H9 (cell line): ENCODE data around the gene SYNE4. TPM values are rescaled to one million over a fixed set of nuclear protein-coding genes. Genes with fewer than 3 reads are reported as not detected.
"Not testable (repeated sequence)": the region's sequence is repeated elsewhere in the genome, so short reads cannot be mapped to it uniquely, and the experiment has no call there.

Source experiments
- DNase-seq: peaks from one replicate; pipeline ENCODE4 v3.0.0-alpha.2; 2017
- H2AFZ ChIP-seq: one replicate; pipeline ENCODE4 v1.6.1; 2013; ENCODE audit warnings: mild to moderate bottlenecking, low read length, control low read depth, moderate library complexity
- H2AK5ac ChIP-seq: 2 replicates; pipeline ENCODE4 v1.6.1; 2013; ENCODE audit warnings: low read length, control low read depth, mixed read lengths; ENCODE audit not compliant: insufficient read length
- H2BK120ac ChIP-seq: one replicate; pipeline ENCODE4 v1.6.1; 2013; ENCODE audit warnings: low read depth, mild to moderate bottlenecking, low read length, control low read depth, inconsistent platforms; ENCODE audit not compliant: poor library complexity, severe bottlenecking
- H2BK12ac ChIP-seq: 2 replicates; pipeline ENCODE4 v1.6.1; 2013; ENCODE audit warnings: low read length, control low read depth, mixed read lengths, low read depth; ENCODE audit not compliant: insufficient read length
- H2BK15ac ChIP-seq: 2 replicates; pipeline ENCODE4 v1.6.1; 2013; ENCODE audit warnings: low read depth, low read length, control low read depth
- H2BK20ac ChIP-seq: one replicate; pipeline ENCODE4 v1.6.1; 2013; ENCODE audit warnings: low read depth, mild to moderate bottlenecking, low read length, control low read depth, inconsistent platforms; ENCODE audit not compliant: poor library complexity, severe bottlenecking
- H2BK5ac ChIP-seq: 2 replicates; pipeline ENCODE4 v1.6.1; 2013; ENCODE audit warnings: low read length, control low read depth, mixed read lengths; ENCODE audit not compliant: insufficient read length
- H3K14ac ChIP-seq: 2 replicates; pipeline ENCODE4 v1.6.1; 2013; ENCODE audit warnings: low read length, control low read depth; ENCODE audit not compliant: insufficient read depth
- H3K18ac ChIP-seq: 2 replicates; pipeline ENCODE4 v1.6.1; 2013; ENCODE audit warnings: low read depth, mild to moderate bottlenecking, mixed read lengths, low read length, control low read depth; ENCODE audit not compliant: insufficient read length
- H3K23ac ChIP-seq: 2 replicates; pipeline ENCODE4 v1.6.1; 2013; ENCODE audit warnings: low read length, control low read depth, mixed read lengths, low read depth; ENCODE audit not compliant: insufficient read length
- H3K23me2 ChIP-seq: 2 replicates; pipeline ENCODE4 v1.6.1; 2013; ENCODE audit warnings: low read depth, mild to moderate bottlenecking, mixed read lengths, low read length, control low read depth; ENCODE audit not compliant: insufficient read length, poor library complexity, severe bottlenecking
- H3K27ac ChIP-seq: 2 replicates; pipeline ENCODE4 v1.5.1; 2013; ENCODE audit warnings: low read length, control low read depth, mixed read lengths, low read depth; ENCODE audit not compliant: insufficient read length
- H3K27me3 ChIP-seq: 2 replicates; pipeline ENCODE4 v1.6.1; 2013; ENCODE audit warnings: low read length, control low read depth, inconsistent platforms; ENCODE audit not compliant: insufficient read depth
- H3K4ac ChIP-seq: 2 replicates; pipeline ENCODE4 v1.6.1; 2013; ENCODE audit warnings: low read depth, mild to moderate bottlenecking, control low read depth, inconsistent platforms, low read length, moderate library complexity
- H3K4me1 ChIP-seq: 2 replicates; pipeline ENCODE4 v1.6.1; 2013; ENCODE audit warnings: low read length, control low read depth, inconsistent platforms; ENCODE audit not compliant: insufficient read depth
- H3K4me2 ChIP-seq: 2 replicates; pipeline ENCODE4 v1.6.1; 2013; ENCODE audit warnings: low read length, control low read depth, mixed read lengths; ENCODE audit not compliant: insufficient read length, insufficient read depth
- H3K56ac ChIP-seq: 2 replicates; pipeline ENCODE4 v1.6.1; 2013; ENCODE audit warnings: low read depth, mild to moderate bottlenecking, mixed read lengths, low read length, control low read depth; ENCODE audit not compliant: insufficient read length
- H3K79me1 ChIP-seq: 2 replicates; pipeline ENCODE4 v1.6.1; 2013; ENCODE audit warnings: low read depth, mild to moderate bottlenecking, moderate library complexity, low read length, control low read depth, inconsistent platforms; ENCODE audit not compliant: insufficient read depth, poor library complexity, severe bottlenecking
- H3K79me2 ChIP-seq: 2 replicates; pipeline ENCODE4 v1.6.1; 2013; ENCODE audit warnings: low read length, control low read depth, inconsistent platforms; ENCODE audit not compliant: insufficient read depth
- H3K9ac ChIP-seq: 2 replicates; pipeline ENCODE4 v1.6.1; 2013; ENCODE audit warnings: low read length, control low read depth, mixed read lengths; ENCODE audit not compliant: insufficient read length; ENCODE audit errors: extremely low read depth
- H3K9me3 ChIP-seq: one replicate; pipeline ENCODE4 v1.6.1; 2013; ENCODE audit warnings: low read depth, low read length, inconsistent platforms; ENCODE audit not compliant: control insufficient read depth
- H3T11ph ChIP-seq: one replicate; pipeline ENCODE4 v1.6.1; 2013; ENCODE audit warnings: mild to moderate bottlenecking, low read length, control low read depth, inconsistent platforms
- H4K20me1 ChIP-seq: one replicate; pipeline ENCODE4 v1.6.1; 2013; ENCODE audit not compliant: control insufficient read depth, insufficient read length, insufficient read depth
- H4K5ac ChIP-seq: 2 replicates; pipeline ENCODE4 v1.6.1; 2013; ENCODE audit warnings: low read depth, mild to moderate bottlenecking, mixed read lengths, low read length, control low read depth; ENCODE audit not compliant: insufficient read length
- H4K8ac ChIP-seq: replicated peaks from 2 replicates; pipeline ENCODE4 v1.6.1; 2013; ENCODE audit warnings: low read length, control low read depth, mixed read lengths, low read depth; ENCODE audit not compliant: insufficient read length
- H4K91ac ChIP-seq: 2 replicates; pipeline ENCODE4 v1.6.1; 2013; ENCODE audit warnings: low read depth, mild to moderate bottlenecking, moderate library complexity, mixed read lengths, low read length, control low read depth; ENCODE audit not compliant: insufficient read length
- H3K27ac Mint-ChIP-seq, 3 experiments: 2 replicates in 2 of 3; 3 replicates in 1 of 3; pipeline ENCODE4 v1.8.0; 2020 to 2021; ENCODE audit warnings: mixed read lengths in 3 of 3, mild to moderate bottlenecking in 1 of 3, moderate library complexity in 1 of 3
- H3K27me3 Mint-ChIP-seq: 2 replicates; pipeline ENCODE4 v1.8.0; 2021; ENCODE audit warnings: low read depth, mild to moderate bottlenecking, moderate library complexity, mixed read lengths
- H3K36me3 Mint-ChIP-seq, 3 experiments: 2 replicates in 2 of 3; 3 replicates in 1 of 3; pipeline ENCODE4 v1.8.0; 2020 to 2021; ENCODE audit warnings: low read depth in 3 of 3, mixed read lengths in 3 of 3; ENCODE audit not compliant: insufficient read depth in 1 of 3
- H3K4me1 Mint-ChIP-seq, 2 experiments: 2 replicates each; pipeline ENCODE4 v1.8.0; 2020; ENCODE audit warnings: mixed read lengths in 2 of 2
- H3K4me3 Mint-ChIP-seq, 2 experiments: 2 replicates in 1 of 2; 3 replicates in 1 of 2; pipeline ENCODE4 v1.8.0; 2020 to 2021; ENCODE audit warnings: mild to moderate bottlenecking in 2 of 2, mixed read lengths in 2 of 2, moderate library complexity in 1 of 2
- H3K9me3 Mint-ChIP-seq, 2 experiments: 2 replicates in 1 of 2; 3 replicates in 1 of 2; pipeline ENCODE4 v1.8.0; 2020; ENCODE audit warnings: mild to moderate bottlenecking in 2 of 2, mixed read lengths in 2 of 2, moderate library complexity in 1 of 2
- WGBS: extraction: QIAGEN DNeasy Blood & Tissue Kit; methylation state at CpG from one replicate; pipeline ENCODE4 v1.1.7; 2013; ENCODE audit warnings: missing lambda C conversion rate, low lambda C conversion rate, mixed read lengths; ENCODE audit not compliant: insufficient read length; ENCODE audit errors: extremely low coverage; 5-methylcytosine and 5-hydroxymethylcytosine counted together
- total RNA-seq: library from RNA; stranded (reverse); gene quantifications from 2 replicates; pipeline ENCODE4 v1.2.1, GENCODE V29; 2021
- TF ChIP-seq, protein P1 (sequence below): fragments of 200-600 bp; sonication (generic); conservative IDR thresholded peaks from 3 replicates; pipeline ENCODE4 v1.8.0; 2021; ENCODE audit warnings: antibody characterized with exemption, mild to moderate bottlenecking

Gene SYNE4
- total RNA-seq, 1 experiment from 2014 or later, result 19.2 TPM

DNA sequence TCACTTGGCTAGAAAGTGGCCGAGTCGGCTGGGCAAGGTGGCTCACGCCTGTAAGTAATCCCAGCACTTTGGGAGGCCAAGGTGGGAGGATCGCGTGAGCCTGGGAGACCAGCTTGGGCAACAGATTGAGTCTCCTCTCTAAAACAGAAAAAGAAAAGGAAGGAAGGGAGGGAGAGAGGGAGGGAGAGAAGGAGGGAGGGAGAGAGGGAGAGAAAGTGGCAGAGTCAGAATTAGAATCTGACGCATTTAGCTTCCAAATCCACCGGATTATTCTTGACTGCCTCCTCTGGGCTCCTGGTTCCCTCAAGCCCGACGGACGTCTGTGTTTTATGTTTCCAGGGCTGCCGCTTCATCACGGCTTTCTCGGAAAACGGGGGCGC is 50.0 kb downstream of the SYNE4 start:
- Histone ChIP-seq H2BK12ac (no peak overlapping the region), H2BK120ac (no peak overlapping the region), H3T11ph (no peak overlapping the region), H3K4me2 (peak overlapping the region; percentile 4), H3K79me2 (no peaks in the 10 kb centered on the region), H3K9me3 (no peaks in the 10 kb centered on the region), H3K9ac (no peak overlapping the region), H2AK5ac (no peak overlapping the region), H3K4me1 (no peaks in the 10 kb centered on the region), H3K4ac (no peak overlapping the region), H2BK20ac (no peak overlapping the region), H2BK15ac (no peak overlapping the region), H3K23me2 (no peaks in the 10 kb centered on the region), H2AFZ (no peak overlapping the region), H3K14ac (no peak overlapping the region), H3K79me1 (no peaks in the 10 kb centered on the region), H3K27ac (no peak overlapping the region), H3K27me3 (peaks cover 14% of the 10 kb centered on the region), H4K8ac (no peak overlapping the region), H2BK5ac (no peak overlapping the region), H3K23ac (no peak overlapping the region), H3K56ac (no peak overlapping the region), H3K18ac (no peak overlapping the region), H4K91ac (no peak overlapping the region), H4K5ac (no peak overlapping the region), H4K20me1 (peaks cover 2% of the 10 kb centered on the region)
- H3K27me3 Mint-ChIP-seq, result peaks cover 55% of the 10 kb centered on the region
- H3K36me3 Mint-ChIP-seq, result no peaks in the 10 kb centered on the region
- H3K4me1 Mint-ChIP-seq, result 0 out of 4 replicates have a peak, but pooled peaks cover 0 to 3% of the 10 kb centered on the region in 2 experiments
- DNase-seq, result no peak
- no peak overlapping the region for H3K27ac Mint-ChIP-seq
- peaks cover 0 to 2% of the 10 kb centered on the region in 2 experiments; a peak in 1 of 5 replicates for H3K9me3 Mint-ChIP-seq
- WGBS, result no CpG with 5 or more reads among the region's 15 CpGs
- TF ChIP-seq, protein P1, sequence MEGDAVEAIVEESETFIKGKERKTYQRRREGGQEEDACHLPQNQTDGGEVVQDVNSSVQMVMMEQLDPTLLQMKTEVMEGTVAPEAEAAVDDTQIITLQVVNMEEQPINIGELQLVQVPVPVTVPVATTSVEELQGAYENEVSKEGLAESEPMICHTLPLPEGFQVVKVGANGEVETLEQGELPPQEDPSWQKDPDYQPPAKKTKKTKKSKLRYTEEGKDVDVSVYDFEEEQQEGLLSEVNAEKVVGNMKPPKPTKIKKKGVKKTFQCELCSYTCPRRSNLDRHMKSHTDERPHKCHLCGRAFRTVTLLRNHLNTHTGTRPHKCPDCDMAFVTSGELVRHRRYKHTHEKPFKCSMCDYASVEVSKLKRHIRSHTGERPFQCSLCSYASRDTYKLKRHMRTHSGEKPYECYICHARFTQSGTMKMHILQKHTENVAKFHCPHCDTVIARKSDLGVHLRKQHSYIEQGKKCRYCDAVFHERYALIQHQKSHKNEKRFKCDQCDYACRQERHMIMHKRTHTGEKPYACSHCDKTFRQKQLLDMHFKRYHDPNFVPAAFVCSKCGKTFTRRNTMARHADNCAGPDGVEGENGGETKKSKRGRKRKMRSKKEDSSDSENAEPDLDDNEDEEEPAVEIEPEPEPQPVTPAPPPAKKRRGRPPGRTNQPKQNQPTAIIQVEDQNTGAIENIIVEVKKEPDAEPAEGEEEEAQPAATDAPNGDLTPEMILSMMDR, result no peak
- peak overlapping the region in 1 of 2 experiments; percentile 73; a peak in 3 of 5 replicates for H3K4me3 Mint-ChIP-seq

DNA sequence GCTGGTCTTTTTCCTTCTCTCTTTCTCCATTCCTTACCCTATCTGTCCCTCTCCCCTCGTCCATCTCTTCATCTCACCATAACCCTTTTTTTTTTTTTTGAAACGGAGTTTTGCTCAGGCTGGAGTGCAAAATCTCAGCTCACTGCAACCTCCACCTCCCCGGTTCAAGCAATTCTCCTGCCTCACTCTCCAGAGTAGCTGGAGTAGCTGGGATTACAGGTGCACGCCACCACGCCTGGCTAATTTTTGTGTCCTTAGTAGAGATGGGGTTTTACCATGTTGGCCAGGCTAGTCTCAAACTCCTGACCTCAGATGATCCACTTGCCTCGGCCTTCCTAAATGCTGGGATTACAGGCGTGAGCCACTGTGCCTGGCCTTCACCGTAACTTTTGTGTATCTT is 51.2 kb downstream of the SYNE4 start:
- not testable (repeated sequence) for H3K9me3 ChIP-seq, H3K4me3 Mint-ChIP-seq

More for the DNA sequence above, 51.2 kb downstream of the SYNE4 start:
- not testable (repeated sequence) for H2BK5ac ChIP-seq, H3K4me1 Mint-ChIP-seq, H3K9ac ChIP-seq, DNase-seq, H2BK15ac ChIP-seq, H3K79me1 ChIP-seq, H3K27ac ChIP-seq, H2AK5ac ChIP-seq, H3K4me2 ChIP-seq, H4K91ac ChIP-seq, H2BK20ac ChIP-seq, H2AFZ ChIP-seq, H3K56ac ChIP-seq, H3K4me1 ChIP-seq, H3K14ac ChIP-seq, H3K27ac Mint-ChIP-seq, H3K9me3 Mint-ChIP-seq, H4K20me1 ChIP-seq, H2BK120ac ChIP-seq, H3K23ac ChIP-seq, H3K18ac ChIP-seq, H3K23me2 ChIP-seq, H4K5ac ChIP-seq, H2BK12ac ChIP-seq, H4K8ac ChIP-seq, H3K79me2 ChIP-seq, H3T11ph ChIP-seq, H3K36me3 Mint-ChIP-seq, H3K4ac ChIP-seq
- 100% methylated on average over 1 of the region's 8 CpGs for WGBS
- H3K27me3 ChIP-seq, result peaks cover 14% of the 10 kb centered on the region
- H3K27me3 Mint-ChIP-seq, result peaks cover 49% of the 10 kb centered on the region
